K562 (cell line): ENCODE data around the gene CACTIN. TPM values are rescaled to one million over a fixed set of nuclear protein-coding genes. Genes with fewer than 3 reads are reported as not detected.

Source experiments
- ARID1B ChIP-seq: fragments of 450-650 bp; IDR thresholded peaks from 2 replicates; pipeline ENCODE4 v1.6.1; 2016; ENCODE audit warnings: antibody characterized with exemption, mild to moderate bottlenecking, inconsistent platforms
- ARID2 ChIP-seq: fragments of 450-650 bp; IDR thresholded peaks from 2 replicates; pipeline ENCODE4 v1.6.1; 2017; ENCODE audit warnings: antibody characterized with exemption, mild to moderate bottlenecking
- ARNT ChIP-seq, 2 experiments: fragments of 450-650 bp; IDR thresholded peaks; 2 replicates each; pipeline ENCODE4 v1.6.1; 2016; ENCODE audit warnings: mild to moderate bottlenecking in 1 of 2
- ATF4 ChIP-seq: fragments of 450-650 bp; formaldehyde crosslinking; IDR thresholded peaks from 2 replicates; pipeline ENCODE4 v1.4.0; 2022; ENCODE audit warnings: mild to moderate bottlenecking, moderate library complexity
- BCOR ChIP-seq: fragments of 450-650 bp; IDR thresholded peaks from 2 replicates; pipeline ENCODE4 v1.6.1; 2016
- CHD1 ChIP-seq: fragments of 200-600 bp; sonication (generic); IDR thresholded peaks from one replicate; pipeline ENCODE4 v1.6.1; 2012; ENCODE audit warnings: mild to moderate bottlenecking, moderate library complexity, low read length, inconsistent platforms
- MEF2D ChIP-seq: conservative IDR thresholded peaks from 2 replicates; pipeline ENCODE4 v1.6.1; 2016; ENCODE audit warnings: low read depth, missing genetic modification characterization, missing compliant biosample characterization
- NBN ChIP-seq: fragments of 450-650 bp; IDR thresholded peaks from 2 replicates; pipeline ENCODE4 v1.6.1; 2016; ENCODE audit warnings: low read depth, mild to moderate bottlenecking
- POLR2B ChIP-seq: fragments of 450-650 bp; IDR thresholded peaks from 2 replicates; pipeline ENCODE4 v1.6.1; 2018; ENCODE audit warnings: low read depth; ENCODE audit not compliant: partially characterized antibody
- SMC3 ChIP-seq: conservative IDR thresholded peaks from 2 replicates; pipeline ENCODE4 v1.6.1; 2011; ENCODE audit warnings: low read depth, low read length, improper control_type of control experiment; ENCODE audit not compliant: insufficient read depth
- STAG1 ChIP-seq: sonication (generic); formaldehyde crosslinking; IDR thresholded peaks from 2 replicates; pipeline ENCODE4 v1.5.0; 2020; ENCODE audit warnings: missing genetic modification reagents, borderline replicate concordance
- TAF9B ChIP-seq: fragments of 450-650 bp; IDR thresholded peaks from 2 replicates; pipeline ENCODE4 v1.6.1; 2018; ENCODE audit warnings: mild to moderate bottlenecking; ENCODE audit not compliant: partially characterized antibody
- TBL1XR1 ChIP-seq, 2 experiments: IDR thresholded peaks; 2 replicates each; pipeline ENCODE4 v1.6.1; 2012; ENCODE audit warnings: improper control_type of control experiment in 2 of 2, low read length in 2 of 2, mild to moderate bottlenecking in 1 of 2
- TCF3 ChIP-seq: sonication (generic); formaldehyde crosslinking; IDR thresholded peaks from 2 replicates; pipeline ENCODE4 v1.4.0; 2020; ENCODE audit warnings: mild to moderate bottlenecking, missing genetic modification reagents
- ZBTB49 ChIP-seq: sonication (generic); formaldehyde crosslinking; IDR thresholded peaks from 2 replicates; pipeline ENCODE4 v1.8.0; 2022; ENCODE audit warnings: missing genetic modification reagents, mild to moderate bottlenecking, borderline replicate concordance
- ZNF224 ChIP-seq: sonication (generic); formaldehyde crosslinking; IDR thresholded peaks from 2 replicates; pipeline ENCODE4 v1.8.0; 2022; ENCODE audit warnings: mild to moderate bottlenecking, missing genetic modification reagents
- ZNF79 ChIP-seq: fragments of 250-450 bp; sonication (Bioruptor Pico); IDR thresholded peaks from 2 replicates; pipeline ENCODE4 v1.4.0; 2020; ENCODE audit warnings: low read depth, mild to moderate bottlenecking, moderate library complexity
- ZSCAN29 ChIP-seq: fragments of 450-650 bp; IDR thresholded peaks from 2 replicates; pipeline ENCODE4 v1.6.1; 2017
- polyA plus RNA-seq, 8 experiments: library from polyadenylated mRNA; depleted of rRNA in 4 of 8; stranded (reverse) in 5 of 8; unstranded in 3 of 8; fragments of >200 nt; fragmentation: Nextera tagmentation in 2 of 8; fragmentation: Illumina TruSeq in 1 of 8; extraction: Ambion mirVana in 2 of 8; extraction: Trizol in 1 of 8; gene quantifications; 2 replicates each; pipeline versions ENCODE4 v1.2.1 to v1.2.3, GENCODE V29; 2011 to 2014; ENCODE audit warnings: inconsistent platforms in 1 of 8, missing spikeins in 1 of 8
- total RNA-seq, 7 experiments: library from RNA; depleted of rRNA in 6 of 7; stranded (reverse); fragments of >200 nt in 6 of 7; fragmentation: Illumina TruSeq in 2 of 7; extraction: Trizol in 2 of 7; gene quantifications; 2 replicates each; pipeline versions ENCODE4 v1.2.1 to v1.2.3, GENCODE V29; 2011 to 2021; ENCODE audit warnings: low replicate concordance in 1 of 7

The CACTIN gene
- total and polyA plus RNA-seq, 9 of the 15 experiments (the other 6 are each of a cell fraction or from before 2014, with no cell fraction given): 0.15 to 49.2 (median 15.0) TPM

- TF ChIP-seq ZSCAN29: 0 out of 2 replicates have a peak, but pooled peaks have one; percentile 45
- no peak for TF ChIP-seq ZBTB49
- TF ChIP-seq ATF4 (CRISPR knock-in tag): 0 out of 2 replicates have a peak, but pooled peaks have one; percentile 9
- no peak for TF ChIP-seq STAG1 (CRISPR knock-in tag)
- TF ChIP-seq ZNF79: no peak
- TF ChIP-seq MEF2D (tag): no peak
- TF ChIP-seq TAF9B: no peak
- TF ChIP-seq ARID1B: peak; percentile 64; the same call in 1 of the 2 replicates
- peak; percentile 39 for TF ChIP-seq NBN
- TF ChIP-seq TCF3 (CRISPR knock-in tag): peak; percentile 54; the same call in 1 of the 2 replicates
- peak; percentile 50 for TF ChIP-seq CHD1
- TF ChIP-seq TBL1XR1 (IDR thresholded peaks at IDR 0.05; ENCODE audit: low read length in 2 of 2): no peak
- no peak for TF ChIP-seq ARID2
- no peak for TF ChIP-seq ZNF224
- TF ChIP-seq POLR2B: peak; percentile 68
- TF ChIP-seq ARNT (IDR thresholded peaks at IDR 0.05): peak; percentile 66 to 84; a peak in 2 of 4 replicates
- TF ChIP-seq BCOR: peak; percentile 70
- TF ChIP-seq SMC3: no peak
Measured at GRCh38 chr19:3608079-3608641, 18.4 kb downstream of the CACTIN start (continued).
